K562 (cell line): ENCODE data around the gene GALNS. TPM values are rescaled to one million over a fixed set of nuclear protein-coding genes. Genes with fewer than 3 reads are reported as not detected.

Experiments used
- CAMTA2 ChIP-seq: fragments of 250-450 bp; sonication (Bioruptor Pico); conservative IDR thresholded peaks from 2 replicates; pipeline ENCODE4 v1.5.1; 2022
- CSDE1 ChIP-seq, 2 experiments: fragments of 450-650 bp; IDR thresholded peaks; 2 replicates each; pipeline ENCODE4 v1.6.1; 2016; ENCODE audit warnings: mild to moderate bottlenecking in 1 of 2
- EP300 ChIP-seq: IDR thresholded peaks from 2 replicates; pipeline ENCODE4 v1.6.1; 2012; ENCODE audit warnings: low read length, improper control_type of control experiment
- EZH2 ChIP-seq: IDR thresholded peaks from 2 replicates; pipeline ENCODE4 v1.6.1; 2012; ENCODE audit warnings: low read depth, mild to moderate bottlenecking, inconsistent platforms, low read length, borderline replicate concordance
- HMG20A ChIP-seq: fragments of 450-650 bp; formaldehyde crosslinking; conservative IDR thresholded peaks from 2 replicates; pipeline ENCODE4 v1.4.0; 2020; ENCODE audit warnings: mild to moderate bottlenecking, mixed read lengths
- NBN ChIP-seq: fragments of 450-650 bp; IDR thresholded peaks from 2 replicates; pipeline ENCODE4 v1.6.1; 2016; ENCODE audit warnings: low read depth, mild to moderate bottlenecking
- NRF1 ChIP-seq, 2 experiments: fragments of 450-650 bp; IDR thresholded peaks in 1 of 2; conservative IDR thresholded peaks in 1 of 2; 2 replicates each; pipeline ENCODE4 v1.6.1; 2014; ENCODE audit warnings: mild to moderate bottlenecking in 2 of 2
- ZNF24 ChIP-seq: fragments of 450-650 bp; IDR thresholded peaks from 2 replicates; pipeline ENCODE4 v1.6.1; 2016
- polyA plus RNA-seq, 8 experiments: library from polyadenylated mRNA; depleted of rRNA in 4 of 8; stranded (reverse) in 5 of 8; unstranded in 3 of 8; fragments of >200 nt; fragmentation: Nextera tagmentation in 2 of 8; fragmentation: Illumina TruSeq in 1 of 8; extraction: Ambion mirVana in 2 of 8; extraction: Trizol in 1 of 8; gene quantifications; 2 replicates each; pipeline versions ENCODE4 v1.2.1 to v1.2.3, GENCODE V29; 2011 to 2014; ENCODE audit warnings: inconsistent platforms in 1 of 8, missing spikeins in 1 of 8
- total RNA-seq, 7 experiments: library from RNA; depleted of rRNA in 6 of 7; stranded (reverse); fragments of >200 nt in 6 of 7; fragmentation: Illumina TruSeq in 2 of 7; extraction: Trizol in 2 of 7; gene quantifications; 2 replicates each; pipeline versions ENCODE4 v1.2.1 to v1.2.3, GENCODE V29; 2011 to 2021; ENCODE audit warnings: low replicate concordance in 1 of 7
- TF ChIP-seq, protein P1 (sequence below): fragments of 200-800 bp; sonication (Bioruptor generic); IDR thresholded peaks from 2 replicates; pipeline ENCODE4 v1.6.1; 2016; ENCODE audit warnings: missing genetic modification characterization, missing compliant biosample characterization
- TF ChIP-seq, protein P2 (sequence below): sonication (generic); formaldehyde crosslinking; IDR thresholded peaks from 2 replicates; pipeline ENCODE4 v1.8.0; 2023; ENCODE audit warnings: missing genetic modification reagents, mild to moderate bottlenecking, borderline replicate concordance

GALNS gene
- total and polyA plus RNA-seq, 9 of the 15 experiments (the other 6 are each of a cell fraction or from before 2014, with no cell fraction given), result 0.38 to 13.2 (median 4.3) TPM

DNA sequence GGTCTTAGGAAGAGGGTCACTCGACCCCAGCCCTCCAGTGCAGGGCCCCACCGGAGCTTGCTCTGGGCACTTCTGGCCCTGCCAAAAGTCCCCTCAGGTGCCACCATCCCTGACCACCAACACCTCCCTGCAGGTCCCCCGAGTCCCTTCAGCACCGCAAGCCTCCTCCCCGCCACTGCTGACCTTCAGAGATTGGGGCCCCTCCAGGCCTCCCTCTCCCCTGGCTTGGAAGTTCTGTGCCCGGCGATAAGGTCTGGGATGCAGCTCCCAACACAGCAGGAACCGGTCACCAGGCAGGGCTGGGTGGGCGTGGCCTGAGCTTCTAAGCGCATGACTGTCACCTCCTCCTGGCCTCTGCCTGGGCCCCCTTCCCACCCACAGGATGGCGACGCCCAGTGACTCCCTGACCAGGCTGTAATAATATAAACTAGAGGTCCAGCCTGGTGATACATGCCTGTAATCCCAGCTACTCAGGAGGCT lies 82.9 kb downstream of the GALNS start (continued):
- no peak for TF ChIP-seq CSDE1 (IDR thresholded peaks at IDR 0.05)
- peak; percentile 94 for TF ChIP-seq EP300
- no peak for TF ChIP-seq EZH2
- TF ChIP-seq, protein P1, sequence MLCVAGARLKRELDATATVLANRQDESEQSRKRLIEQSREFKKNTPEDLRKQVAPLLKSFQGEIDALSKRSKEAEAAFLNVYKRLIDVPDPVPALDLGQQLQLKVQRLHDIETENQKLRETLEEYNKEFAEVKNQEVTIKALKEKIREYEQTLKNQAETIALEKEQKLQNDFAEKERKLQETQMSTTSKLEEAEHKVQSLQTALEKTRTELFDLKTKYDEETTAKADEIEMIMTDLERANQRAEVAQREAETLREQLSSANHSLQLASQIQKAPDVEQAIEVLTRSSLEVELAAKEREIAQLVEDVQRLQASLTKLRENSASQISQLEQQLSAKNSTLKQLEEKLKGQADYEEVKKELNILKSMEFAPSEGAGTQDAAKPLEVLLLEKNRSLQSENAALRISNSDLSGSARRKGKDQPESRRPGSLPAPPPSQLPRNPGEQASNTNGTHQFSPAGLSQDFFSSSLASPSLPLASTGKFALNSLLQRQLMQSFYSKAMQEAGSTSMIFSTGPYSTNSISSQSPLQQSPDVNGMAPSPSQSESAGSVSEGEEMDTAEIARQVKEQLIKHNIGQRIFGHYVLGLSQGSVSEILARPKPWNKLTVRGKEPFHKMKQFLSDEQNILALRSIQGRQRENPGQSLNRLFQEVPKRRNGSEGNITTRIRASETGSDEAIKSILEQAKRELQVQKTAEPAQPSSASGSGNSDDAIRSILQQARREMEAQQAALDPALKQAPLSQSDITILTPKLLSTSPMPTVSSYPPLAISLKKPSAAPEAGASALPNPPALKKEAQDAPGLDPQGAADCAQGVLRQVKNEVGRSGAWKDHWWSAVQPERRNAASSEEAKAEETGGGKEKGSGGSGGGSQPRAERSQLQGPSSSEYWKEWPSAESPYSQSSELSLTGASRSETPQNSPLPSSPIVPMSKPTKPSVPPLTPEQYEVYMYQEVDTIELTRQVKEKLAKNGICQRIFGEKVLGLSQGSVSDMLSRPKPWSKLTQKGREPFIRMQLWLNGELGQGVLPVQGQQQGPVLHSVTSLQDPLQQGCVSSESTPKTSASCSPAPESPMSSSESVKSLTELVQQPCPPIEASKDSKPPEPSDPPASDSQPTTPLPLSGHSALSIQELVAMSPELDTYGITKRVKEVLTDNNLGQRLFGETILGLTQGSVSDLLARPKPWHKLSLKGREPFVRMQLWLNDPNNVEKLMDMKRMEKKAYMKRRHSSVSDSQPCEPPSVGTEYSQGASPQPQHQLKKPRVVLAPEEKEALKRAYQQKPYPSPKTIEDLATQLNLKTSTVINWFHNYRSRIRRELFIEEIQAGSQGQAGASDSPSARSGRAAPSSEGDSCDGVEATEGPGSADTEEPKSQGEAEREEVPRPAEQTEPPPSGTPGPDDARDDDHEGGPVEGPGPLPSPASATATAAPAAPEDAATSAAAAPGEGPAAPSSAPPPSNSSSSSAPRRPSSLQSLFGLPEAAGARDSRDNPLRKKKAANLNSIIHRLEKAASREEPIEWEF (CRISPR knock-in tag), result no peak
- TF ChIP-seq NBN, result peak; percentile 94
- TF ChIP-seq HMG20A (CRISPR knock-in tag), result no peak
- peak; percentile 90 to 91 for TF ChIP-seq NRF1 (conservative IDR thresholded peaks at IDR 0.05 in 1 of 2, IDR thresholded peaks at IDR 0.05 in 1 of 2)
- TF ChIP-seq, protein P2, sequence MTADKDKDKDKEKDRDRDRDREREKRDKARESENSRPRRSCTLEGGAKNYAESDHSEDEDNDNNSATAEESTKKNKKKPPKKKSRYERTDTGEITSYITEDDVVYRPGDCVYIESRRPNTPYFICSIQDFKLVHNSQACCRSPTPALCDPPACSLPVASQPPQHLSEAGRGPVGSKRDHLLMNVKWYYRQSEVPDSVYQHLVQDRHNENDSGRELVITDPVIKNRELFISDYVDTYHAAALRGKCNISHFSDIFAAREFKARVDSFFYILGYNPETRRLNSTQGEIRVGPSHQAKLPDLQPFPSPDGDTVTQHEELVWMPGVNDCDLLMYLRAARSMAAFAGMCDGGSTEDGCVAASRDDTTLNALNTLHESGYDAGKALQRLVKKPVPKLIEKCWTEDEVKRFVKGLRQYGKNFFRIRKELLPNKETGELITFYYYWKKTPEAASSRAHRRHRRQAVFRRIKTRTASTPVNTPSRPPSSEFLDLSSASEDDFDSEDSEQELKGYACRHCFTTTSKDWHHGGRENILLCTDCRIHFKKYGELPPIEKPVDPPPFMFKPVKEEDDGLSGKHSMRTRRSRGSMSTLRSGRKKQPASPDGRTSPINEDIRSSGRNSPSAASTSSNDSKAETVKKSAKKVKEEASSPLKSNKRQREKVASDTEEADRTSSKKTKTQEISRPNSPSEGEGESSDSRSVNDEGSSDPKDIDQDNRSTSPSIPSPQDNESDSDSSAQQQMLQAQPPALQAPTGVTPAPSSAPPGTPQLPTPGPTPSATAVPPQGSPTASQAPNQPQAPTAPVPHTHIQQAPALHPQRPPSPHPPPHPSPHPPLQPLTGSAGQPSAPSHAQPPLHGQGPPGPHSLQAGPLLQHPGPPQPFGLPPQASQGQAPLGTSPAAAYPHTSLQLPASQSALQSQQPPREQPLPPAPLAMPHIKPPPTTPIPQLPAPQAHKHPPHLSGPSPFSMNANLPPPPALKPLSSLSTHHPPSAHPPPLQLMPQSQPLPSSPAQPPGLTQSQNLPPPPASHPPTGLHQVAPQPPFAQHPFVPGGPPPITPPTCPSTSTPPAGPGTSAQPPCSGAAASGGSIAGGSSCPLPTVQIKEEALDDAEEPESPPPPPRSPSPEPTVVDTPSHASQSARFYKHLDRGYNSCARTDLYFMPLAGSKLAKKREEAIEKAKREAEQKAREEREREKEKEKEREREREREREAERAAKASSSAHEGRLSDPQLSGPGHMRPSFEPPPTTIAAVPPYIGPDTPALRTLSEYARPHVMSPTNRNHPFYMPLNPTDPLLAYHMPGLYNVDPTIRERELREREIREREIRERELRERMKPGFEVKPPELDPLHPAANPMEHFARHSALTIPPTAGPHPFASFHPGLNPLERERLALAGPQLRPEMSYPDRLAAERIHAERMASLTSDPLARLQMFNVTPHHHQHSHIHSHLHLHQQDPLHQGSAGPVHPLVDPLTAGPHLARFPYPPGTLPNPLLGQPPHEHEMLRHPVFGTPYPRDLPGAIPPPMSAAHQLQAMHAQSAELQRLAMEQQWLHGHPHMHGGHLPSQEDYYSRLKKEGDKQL (CRISPR knock-in tag), result no peak
- TF ChIP-seq ZNF24, result peak; percentile 52
- no peak for TF ChIP-seq CAMTA2 (CRISPR knock-in tag)
